WERI-Rb-1 (cell line): ENCODE data around the gene KCNH3.
"Not testable (repeated sequence)": the region's sequence is repeated elsewhere in the genome, so short reads cannot be mapped to it uniquely, and the experiment has no call there.

Experiments
- DNase-seq: peaks from one replicate; pipeline ENCODE4 v3.0.0-alpha.2; 2020
- H3K27ac ChIP-seq: fragments of 250-450 bp; sonication (Bioruptor Pico); 2 replicates; pipeline ENCODE4 v1.5.1; 2020; ENCODE audit warnings: mild to moderate bottlenecking, moderate library complexity
- H3K27me3 ChIP-seq: fragments of 250-450 bp; sonication (Bioruptor Pico); 2 replicates; pipeline ENCODE4 v1.5.1; 2021; ENCODE audit warnings: mild to moderate bottlenecking, low read depth, moderate library complexity; ENCODE audit not compliant: insufficient read depth, severe bottlenecking
- H3K36me3 ChIP-seq: fragments of 250-450 bp; sonication (Bioruptor Pico); 2 replicates; pipeline ENCODE4 v1.5.1; 2020; ENCODE audit warnings: mild to moderate bottlenecking, moderate library complexity
- H3K4me3 ChIP-seq: 2 replicates; pipeline ENCODE4 v1.5.1; 2011; ENCODE audit warnings: low read depth, mild to moderate bottlenecking, control low read depth, low read length
- H3K9me3 ChIP-seq: fragments of 250-450 bp; sonication (Bioruptor Pico); 2 replicates; pipeline ENCODE4 v1.5.1; 2021; ENCODE audit warnings: mild to moderate bottlenecking, moderate library complexity; ENCODE audit not compliant: severe bottlenecking
- TF ChIP-seq, protein P1 (sequence below): IDR thresholded peaks from 2 replicates; pipeline ENCODE4 v1.5.1; 2011; ENCODE audit warnings: low read depth, mild to moderate bottlenecking, control low read depth, inconsistent platforms, low read length

Gene KCNH3

DNA sequence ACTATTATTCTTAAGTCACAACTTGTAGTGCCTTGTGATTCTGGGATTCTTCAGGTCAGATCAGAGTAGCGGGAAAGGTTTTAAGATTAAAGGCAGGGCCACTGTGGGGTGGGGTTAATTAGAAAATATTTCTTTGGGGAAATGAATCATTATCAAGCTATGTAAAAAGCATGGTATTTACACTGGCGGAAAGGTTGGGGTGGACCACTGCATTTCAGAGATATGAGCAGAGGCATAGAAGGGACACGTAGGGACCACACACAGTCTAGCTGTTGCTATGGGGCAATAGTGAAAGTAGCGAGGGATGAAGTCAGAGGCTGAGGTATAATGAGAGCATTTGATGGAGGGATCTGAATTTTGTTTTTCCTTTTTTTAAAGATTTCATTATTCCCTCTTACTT, 31.7 kb upstream of the KCNH3 start:
- no peak for DNase-seq
- Histone ChIP-seq H3K36me3 (peaks cover 17% of the 10 kb centered on the region), H3K27me3 (no peaks in the 10 kb centered on the region), H3K4me3 (no peak overlapping the region), H3K27ac (no peak overlapping the region), H3K9me3 (no peaks in the 10 kb centered on the region)
- TF ChIP-seq, protein P1, sequence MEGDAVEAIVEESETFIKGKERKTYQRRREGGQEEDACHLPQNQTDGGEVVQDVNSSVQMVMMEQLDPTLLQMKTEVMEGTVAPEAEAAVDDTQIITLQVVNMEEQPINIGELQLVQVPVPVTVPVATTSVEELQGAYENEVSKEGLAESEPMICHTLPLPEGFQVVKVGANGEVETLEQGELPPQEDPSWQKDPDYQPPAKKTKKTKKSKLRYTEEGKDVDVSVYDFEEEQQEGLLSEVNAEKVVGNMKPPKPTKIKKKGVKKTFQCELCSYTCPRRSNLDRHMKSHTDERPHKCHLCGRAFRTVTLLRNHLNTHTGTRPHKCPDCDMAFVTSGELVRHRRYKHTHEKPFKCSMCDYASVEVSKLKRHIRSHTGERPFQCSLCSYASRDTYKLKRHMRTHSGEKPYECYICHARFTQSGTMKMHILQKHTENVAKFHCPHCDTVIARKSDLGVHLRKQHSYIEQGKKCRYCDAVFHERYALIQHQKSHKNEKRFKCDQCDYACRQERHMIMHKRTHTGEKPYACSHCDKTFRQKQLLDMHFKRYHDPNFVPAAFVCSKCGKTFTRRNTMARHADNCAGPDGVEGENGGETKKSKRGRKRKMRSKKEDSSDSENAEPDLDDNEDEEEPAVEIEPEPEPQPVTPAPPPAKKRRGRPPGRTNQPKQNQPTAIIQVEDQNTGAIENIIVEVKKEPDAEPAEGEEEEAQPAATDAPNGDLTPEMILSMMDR, result no peak

DNA sequence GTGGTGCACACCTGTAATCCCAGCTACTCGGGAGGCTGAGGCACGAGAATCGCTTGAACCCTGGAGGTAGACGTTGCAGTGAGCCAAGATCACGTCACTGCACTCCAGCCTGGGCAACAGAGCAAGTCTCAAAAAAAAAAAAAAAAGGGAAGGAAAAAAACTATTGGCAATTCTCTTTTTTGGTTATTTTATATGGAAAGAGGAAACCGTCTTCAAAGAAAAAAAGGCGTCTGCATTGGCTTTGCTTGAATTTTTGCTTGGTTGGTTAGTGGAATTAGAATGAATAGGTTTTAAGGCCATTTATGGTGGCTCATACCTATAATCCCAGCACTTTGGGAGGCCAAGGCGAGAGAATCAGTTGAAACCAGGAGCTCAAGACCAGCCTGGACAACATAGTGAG, 29.1 kb upstream of the KCNH3 start:
- not testable (repeated sequence) for DNase-seq, H3K27me3 ChIP-seq, H3K9me3 ChIP-seq, H3K4me3 ChIP-seq, H3K27ac ChIP-seq, H3K36me3 ChIP-seq

DNA sequence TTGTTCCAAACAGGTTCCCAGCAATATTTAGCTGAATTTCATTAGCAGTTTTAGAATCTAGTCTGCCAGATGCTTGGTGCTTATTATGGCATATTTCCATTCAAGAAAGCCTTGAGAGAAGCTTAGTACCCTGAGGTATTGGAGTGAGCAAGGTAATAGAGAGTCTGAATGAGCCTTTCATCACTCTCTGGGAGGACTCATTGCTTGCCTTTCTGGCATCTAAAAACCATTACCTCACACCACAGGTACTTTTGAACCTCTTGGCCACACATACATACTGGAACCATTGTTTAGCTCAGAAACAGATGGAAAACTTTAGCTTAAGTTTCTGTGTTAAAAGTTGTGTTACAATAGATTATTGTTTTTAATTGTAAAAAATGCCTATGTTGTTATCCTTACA, 27.4 kb upstream of the KCNH3 start:
- Histone ChIP-seq H3K36me3 (peaks cover 3% of the 10 kb centered on the region), H3K27me3 (no peaks in the 10 kb centered on the region), H3K9me3 (no peaks in the 10 kb centered on the region), H3K4me3 (no peak overlapping the region), H3K27ac (no peak overlapping the region)
- TF ChIP-seq, protein P1, result no peak
- DNase-seq, result no peak

DNA sequence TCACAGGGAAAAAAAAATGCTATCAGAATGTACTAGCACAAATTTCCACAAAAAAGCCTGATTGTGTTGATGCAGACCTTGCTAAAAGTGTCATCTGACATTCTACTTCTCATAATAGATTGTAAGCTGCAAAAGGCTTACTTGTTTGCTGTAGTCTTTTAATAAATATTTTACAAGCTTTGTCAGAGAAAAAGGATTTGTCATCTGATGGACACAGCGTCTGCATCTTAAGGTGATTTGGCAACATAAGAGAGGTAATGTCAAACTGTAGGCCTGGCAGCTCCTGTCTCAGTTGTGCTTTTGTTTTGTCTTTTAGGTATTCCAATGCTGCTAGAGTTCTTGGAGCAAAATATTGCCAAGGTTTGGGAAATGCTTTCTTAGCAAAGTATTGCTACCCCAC, 26.3 kb upstream of the KCNH3 start:
- no peaks in the 10 kb centered on the region for H3K27me3 ChIP-seq
- no peak for DNase-seq
- no peak overlapping the region for H3K4me3 ChIP-seq
- TF ChIP-seq, protein P1, result no peak
- no peak overlapping the region for H3K27ac ChIP-seq
- peaks cover 1% of the 10 kb centered on the region for H3K36me3 ChIP-seq
- no peaks in the 10 kb centered on the region for H3K9me3 ChIP-seq

DNA sequence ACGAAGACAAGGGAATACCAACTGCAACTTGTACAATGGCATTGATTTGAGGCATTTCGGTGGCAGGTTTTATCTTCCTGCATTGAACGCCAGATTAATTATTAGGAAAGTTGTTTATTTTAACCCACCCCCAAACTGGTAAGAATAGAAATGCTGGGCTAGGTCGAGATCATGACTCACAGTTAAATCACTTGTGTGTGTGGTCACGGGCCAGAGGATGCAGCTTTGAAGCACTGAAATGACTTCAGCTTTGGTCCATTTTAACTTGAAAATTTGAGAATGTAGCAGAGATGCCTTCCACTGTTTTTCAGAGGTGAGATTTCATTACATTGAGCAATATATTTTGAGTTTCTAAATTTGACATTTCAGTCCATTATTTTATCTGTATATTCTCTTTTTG, 23.6 kb upstream of the KCNH3 start:
- H3K27me3 ChIP-seq, result no peaks in the 10 kb centered on the region
- no peak for DNase-seq
- no peak overlapping the region for H3K4me3 ChIP-seq
- no peaks in the 10 kb centered on the region for H3K9me3 ChIP-seq
- no peak overlapping the region for H3K27ac ChIP-seq
- no peaks in the 10 kb centered on the region; the same call in none of the 2 replicates for H3K36me3 ChIP-seq
- TF ChIP-seq, protein P1, result no peak

DNA sequence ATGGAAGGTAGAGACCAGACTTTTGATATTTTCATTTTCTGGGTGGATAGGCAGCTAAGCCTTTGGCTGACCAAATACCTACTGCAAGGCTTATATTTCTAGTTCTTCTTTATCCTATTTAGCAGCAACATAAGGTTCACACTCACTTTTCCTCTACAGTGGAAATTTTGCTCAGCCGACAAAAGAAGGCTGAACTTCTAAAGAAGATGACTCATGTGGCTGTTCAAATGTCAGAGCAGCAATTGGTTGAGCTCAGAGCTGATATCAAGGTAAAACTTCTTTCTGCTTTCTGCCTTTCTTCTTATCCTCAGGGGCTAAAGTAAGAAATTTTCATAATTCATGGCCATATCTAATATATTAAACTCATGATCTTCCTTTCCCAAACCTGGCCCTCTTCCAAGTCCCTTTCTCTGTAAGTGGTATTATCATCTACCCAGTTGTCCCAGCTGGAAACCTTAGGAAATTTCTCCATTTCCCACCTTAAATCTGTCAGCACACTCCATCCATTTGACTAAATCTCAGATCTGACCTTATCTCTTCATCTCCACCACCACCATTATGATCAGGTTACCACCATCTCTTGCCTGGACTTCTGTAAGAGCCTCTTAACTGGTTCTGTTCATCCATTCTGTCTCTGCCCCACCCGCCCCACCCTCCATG, 19.8 kb upstream of the KCNH3 start:
- peak overlapping the region; percentile 21; the same call in 1 of the 2 replicates for H3K27ac ChIP-seq
- H3K36me3 ChIP-seq, result no peaks in the 10 kb centered on the region; the same call in none of the 2 replicates
- H3K27me3 ChIP-seq, result no peaks in the 10 kb centered on the region
- no peaks in the 10 kb centered on the region for H3K9me3 ChIP-seq
- TF ChIP-seq, protein P1, result no peak
- H3K4me3 ChIP-seq, result no peak overlapping the region
- no peak for DNase-seq
